KMS-11 (cell line): ENCODE results near the gene USP9Y.

ENCODE experiments used
- H2AFZ ChIP-seq: fragments of 200-600 bp; sonication (generic); 2 replicates; pipeline ENCODE4 v1.6.1; 2016; ENCODE audit warnings: antibody characterized with exemption, mixed run types, low read depth
- H3K27ac ChIP-seq: fragments of 200-600 bp; sonication (generic); 2 replicates; pipeline ENCODE4 v1.6.1; 2016; ENCODE audit warnings: mild to moderate bottlenecking, mixed run types
- H3K27me3 ChIP-seq: fragments of 200-600 bp; sonication (generic); 2 replicates; pipeline ENCODE4 v1.6.1; 2017; ENCODE audit warnings: mild to moderate bottlenecking, low read depth, mixed run types, moderate library complexity; ENCODE audit not compliant: insufficient read depth
- H3K36me3 ChIP-seq: fragments of 200-600 bp; sonication (generic); 2 replicates; pipeline ENCODE4 v1.6.1; 2017; ENCODE audit warnings: mild to moderate bottlenecking, mixed run types; ENCODE audit not compliant: insufficient read depth
- H3K4me1 ChIP-seq: fragments of 200-600 bp; sonication (generic); 2 replicates; pipeline ENCODE4 v1.6.1; 2016; ENCODE audit warnings: mild to moderate bottlenecking, low read depth, mixed run types; ENCODE audit not compliant: poor library complexity, severe bottlenecking
- H3K4me2 ChIP-seq: fragments of 200-600 bp; sonication (generic); 2 replicates; pipeline ENCODE4 v1.7.0; 2016; ENCODE audit warnings: mild to moderate bottlenecking, mixed run types
- H3K4me3 ChIP-seq: fragments of 200-600 bp; sonication (generic); IDR thresholded peaks from 2 replicates; pipeline ENCODE4 v1.6.1; 2017; ENCODE audit warnings: low read depth, low read length, mixed read lengths; ENCODE audit not compliant: insufficient read depth
- H3K79me2 ChIP-seq: fragments of 200-600 bp; sonication (generic); 2 replicates; pipeline ENCODE4 v1.6.1; 2016; ENCODE audit warnings: low read depth, mixed run types; ENCODE audit not compliant: insufficient read depth
- H3K9ac ChIP-seq: fragments of 200-600 bp; sonication (generic); 2 replicates; pipeline ENCODE4 v1.6.1; 2016; ENCODE audit warnings: mild to moderate bottlenecking, mixed run types
- H4K20me1 ChIP-seq: fragments of 200-600 bp; sonication (generic); 2 replicates; pipeline ENCODE4 v1.6.1; 2016; ENCODE audit warnings: mild to moderate bottlenecking, mixed run types; ENCODE audit not compliant: insufficient read depth
- TF ChIP-seq, protein P1 (sequence below): fragments of 200-600 bp; sonication (generic); conservative IDR thresholded peaks from 2 replicates; pipeline ENCODE4 v1.6.1; 2017; ENCODE audit warnings: low read depth, mild to moderate bottlenecking, antibody characterized with exemption, low read length, moderate library complexity, mixed read lengths

USP9Y gene

GRCh38 chrY:12765976-12766375 lies 64.9 kb downstream of the USP9Y start:
- no peak overlapping the region for H3K4me2 ChIP-seq
- no peaks in the 10 kb centered on the region for H3K79me2 ChIP-seq
- no peaks in the 10 kb centered on the region for H3K36me3 ChIP-seq
- H4K20me1 ChIP-seq = no peaks in the 10 kb centered on the region
- H3K4me3 ChIP-seq = no peak overlapping the region
- TF ChIP-seq, protein P1, sequence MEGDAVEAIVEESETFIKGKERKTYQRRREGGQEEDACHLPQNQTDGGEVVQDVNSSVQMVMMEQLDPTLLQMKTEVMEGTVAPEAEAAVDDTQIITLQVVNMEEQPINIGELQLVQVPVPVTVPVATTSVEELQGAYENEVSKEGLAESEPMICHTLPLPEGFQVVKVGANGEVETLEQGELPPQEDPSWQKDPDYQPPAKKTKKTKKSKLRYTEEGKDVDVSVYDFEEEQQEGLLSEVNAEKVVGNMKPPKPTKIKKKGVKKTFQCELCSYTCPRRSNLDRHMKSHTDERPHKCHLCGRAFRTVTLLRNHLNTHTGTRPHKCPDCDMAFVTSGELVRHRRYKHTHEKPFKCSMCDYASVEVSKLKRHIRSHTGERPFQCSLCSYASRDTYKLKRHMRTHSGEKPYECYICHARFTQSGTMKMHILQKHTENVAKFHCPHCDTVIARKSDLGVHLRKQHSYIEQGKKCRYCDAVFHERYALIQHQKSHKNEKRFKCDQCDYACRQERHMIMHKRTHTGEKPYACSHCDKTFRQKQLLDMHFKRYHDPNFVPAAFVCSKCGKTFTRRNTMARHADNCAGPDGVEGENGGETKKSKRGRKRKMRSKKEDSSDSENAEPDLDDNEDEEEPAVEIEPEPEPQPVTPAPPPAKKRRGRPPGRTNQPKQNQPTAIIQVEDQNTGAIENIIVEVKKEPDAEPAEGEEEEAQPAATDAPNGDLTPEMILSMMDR = no peak
- H2AFZ ChIP-seq = no peak overlapping the region
- no peaks in the 10 kb centered on the region for H3K4me1 ChIP-seq
- no peak overlapping the region for H3K9ac ChIP-seq
- H3K27ac ChIP-seq = no peak overlapping the region
- no peaks in the 10 kb centered on the region for H3K27me3 ChIP-seq

DNA sequence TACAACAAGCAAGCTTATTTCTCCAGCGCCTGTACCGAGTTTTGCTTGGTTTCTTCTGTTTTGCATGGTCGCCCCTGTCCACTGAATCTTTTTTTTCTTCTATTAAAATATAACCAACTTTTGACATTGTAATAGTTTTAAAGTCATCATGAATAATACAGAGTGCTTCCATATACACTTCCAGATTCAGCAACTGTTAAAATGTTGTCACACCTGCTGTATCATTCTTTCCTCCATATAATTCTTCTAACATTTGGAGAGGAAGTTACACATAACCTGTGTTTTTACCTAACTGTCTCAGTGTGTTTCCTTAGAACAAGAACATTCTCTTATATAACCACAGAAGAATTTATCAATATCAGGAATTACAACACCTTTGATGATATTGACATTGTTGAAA lies 83.5 kb downstream of the USP9Y start:
- no peaks in the 10 kb centered on the region for H3K4me1 ChIP-seq
- H3K4me2 ChIP-seq = no peak overlapping the region
- H3K27me3 ChIP-seq = no peaks in the 10 kb centered on the region
- no peaks in the 10 kb centered on the region for H3K79me2 ChIP-seq
- no peaks in the 10 kb centered on the region for H4K20me1 ChIP-seq
- no peaks in the 10 kb centered on the region for H3K36me3 ChIP-seq
- TF ChIP-seq, protein P1 = no peak
- no peak overlapping the region for H2AFZ ChIP-seq
- H3K9ac ChIP-seq = no peak overlapping the region
- no peak overlapping the region for H3K27ac ChIP-seq
- H3K4me3 ChIP-seq = no peak overlapping the region

- no peaks in the 10 kb centered on the region for H3K79me2 ChIP-seq
- H3K36me3 ChIP-seq = no peaks in the 10 kb centered on the region
- H3K27ac ChIP-seq = no peak overlapping the region
- TF ChIP-seq, protein P1 = no peak
- no peak overlapping the region for H3K4me2 ChIP-seq
- no peaks in the 10 kb centered on the region for H3K4me1 ChIP-seq
- H2AFZ ChIP-seq = no peak overlapping the region
- no peaks in the 10 kb centered on the region for H3K27me3 ChIP-seq
- no peak overlapping the region for H3K4me3 ChIP-seq
- no peaks in the 10 kb centered on the region for H4K20me1 ChIP-seq
- H3K9ac ChIP-seq = no peak overlapping the region
Measured at GRCh38 chrY:12793999-12794398, 93.0 kb downstream of the USP9Y start.

- H3K79me2 ChIP-seq = no peaks in the 10 kb centered on the region
- H3K4me2 ChIP-seq = no peak overlapping the region
- H3K27ac ChIP-seq = no peak overlapping the region
- no peak overlapping the region for H3K9ac ChIP-seq
- no peaks in the 10 kb centered on the region for H3K4me1 ChIP-seq
- H3K4me3 ChIP-seq = no peak overlapping the region
- no peaks in the 10 kb centered on the region for H4K20me1 ChIP-seq
- TF ChIP-seq, protein P1 = no peak
- H2AFZ ChIP-seq = no peak overlapping the region
- H3K27me3 ChIP-seq = no peaks in the 10 kb centered on the region
- no peaks in the 10 kb centered on the region for H3K36me3 ChIP-seq
Measured at GRCh38 chrY:12808046-12808445, 107.0 kb downstream of the USP9Y start.

DNA sequence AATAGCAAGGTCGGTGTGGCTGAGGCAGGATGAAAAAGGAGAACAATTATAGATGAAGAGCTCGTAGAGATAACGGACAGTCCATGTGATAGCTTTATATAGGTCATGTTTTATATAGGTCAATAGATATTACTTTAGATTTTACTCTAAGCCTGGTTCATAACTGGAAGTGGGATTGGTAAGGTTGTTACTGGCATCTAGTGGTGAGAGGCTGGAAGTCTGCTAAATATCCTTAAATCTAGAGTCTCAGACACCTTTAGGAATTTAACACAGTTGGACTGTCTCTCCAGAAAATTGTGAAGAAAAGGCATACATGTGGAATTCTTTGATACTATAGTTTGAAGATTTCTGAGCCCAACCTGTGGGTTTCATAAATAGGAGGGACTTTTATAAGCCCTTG lies 108.0 kb downstream of the USP9Y start:
- Histone ChIP-seq H3K4me2 (no peak overlapping the region), H3K9ac (no peak overlapping the region), H3K36me3 (no peaks in the 10 kb centered on the region), H4K20me1 (no peaks in the 10 kb centered on the region), H2AFZ (no peak overlapping the region), H3K27ac (no peak overlapping the region), H3K4me1 (no peaks in the 10 kb centered on the region), H3K79me2 (no peaks in the 10 kb centered on the region), H3K4me3 (no peak overlapping the region), H3K27me3 (no peaks in the 10 kb centered on the region)
- TF ChIP-seq, protein P1 = no peak
